Measurements from ENCODE around the gene MT3. TPM values are rescaled to one million over a fixed set of nuclear protein-coding genes. Genes with fewer than 3 reads are reported as not detected.
A peak's percentile ranks its signal among the peaks of the same experiment; 100 is the strongest.

MT3 gene
- total RNA-seq, 8 experiments from 2014 or later: 1.9 to 16.9 (median 8.7) TPM; not detected in 3

GRCh38 chr16:56588781-56589140 is 567 bp upstream of the MT3 start:
- in situ Hi-C loops (cut with MboI; ENCODE audit: low pct_unique_long_range_greater_than_20kb in 2 of 9, low sequenced_read_pairs in 9 of 9, unreplicated experiment in 9 of 9): no loop called here
- no peak for ATAC-seq (replicated peaks in 6 of 8)
- H3K27ac ChIP-seq: no peak overlapping the region
- WGBS, 10 experiments: 7 to 54% (median 35%) methylated on average over 3 to 7 of the region's 9 CpGs; no CpG with 5 or more reads in 5 of the 10 experiments
- H3K4me1 ChIP-seq (replicated peaks in 1 of 2): no peaks in the 10 kb centered on the region
- peak overlapping the region; percentile 26 to 59 (median 47) for H3K4me3 ChIP-seq

- ATAC-seq (replicated peaks in 6 of 8): no peak
- in situ Hi-C loops (cut with MboI; ENCODE audit: low pct_unique_long_range_greater_than_20kb in 2 of 9, low sequenced_read_pairs in 9 of 9, unreplicated experiment in 9 of 9): no loop called here
These were observed 2.2 kb downstream of the MT3 start for GRCh38 chr16:56591377-56592060.

GRCh38 chr16:56593573-56594291 is 4.4 kb downstream of the MT3 start:
- WGBS, 10 experiments: 48 to 92% (median 73%) methylated on average over 2 to 6 of the region's 6 CpGs; no CpG with 5 or more reads in 1 of the 10 experiments
- in situ Hi-C loops (cut with MboI; ENCODE audit: low pct_unique_long_range_greater_than_20kb in 2 of 9, low sequenced_read_pairs in 9 of 9, unreplicated experiment in 9 of 9): no loop called here
- ATAC-seq (replicated peaks in 6 of 8): no peak

More at GRCh38 chr16:56591377-56592060, 2.2 kb downstream of the MT3 start:
- Histone ChIP-seq H3K27ac (no peak overlapping the region), H3K4me3 (no peak overlapping the region), H3K4me1 (replicated peaks in 1 of 2) (no peaks in the 10 kb centered on the region)
- WGBS, 10 experiments: 20 to 100% (median 50%) methylated on average over 1 to 4 of the region's 4 CpGs; no CpG with 5 or more reads in 1 of the 10 experiments

GRCh38 chr16:56594292-56594619 is 4.9 kb downstream of the MT3 start:
- no peak overlapping the region for H3K4me3 ChIP-seq
- no peak overlapping the region for H3K27ac ChIP-seq
- no peak for ATAC-seq (replicated peaks in 6 of 8)
- no peaks in the 10 kb centered on the region for H3K4me1 ChIP-seq (replicated peaks in 1 of 2)
- in situ Hi-C loops (cut with MboI; ENCODE audit: low pct_unique_long_range_greater_than_20kb in 2 of 9, low sequenced_read_pairs in 9 of 9, unreplicated experiment in 9 of 9): no loop called here
- 41 to 90% (median 80%) methylated on average over 1 to 5 of the region's 5 CpGs; no CpG with 5 or more reads in 1 of the 10 experiments for WGBS, 10 experiments

More at GRCh38 chr16:56593573-56594291, 4.4 kb downstream of the MT3 start:
- H3K27ac ChIP-seq: no peak overlapping the region
- H3K4me3 ChIP-seq: no peak overlapping the region
- no peaks in the 10 kb centered on the region for H3K4me1 ChIP-seq (replicated peaks in 1 of 2)

GRCh38 chr16:56600398-56600999 is 11.2 kb downstream of the MT3 start:
- no peak overlapping the region for H3K27ac ChIP-seq
- in situ Hi-C loops (cut with MboI; ENCODE audit: low pct_unique_long_range_greater_than_20kb in 2 of 9, low sequenced_read_pairs in 9 of 9, unreplicated experiment in 9 of 9): no loop called here
- H3K4me1 ChIP-seq (replicated peaks in 1 of 2): no peaks in the 10 kb centered on the region
- peak in 3 of 8 experiments; percentile 62 to 83 (median 76) for ATAC-seq (replicated peaks in 6 of 8)
- no peak overlapping the region for H3K4me3 ChIP-seq
- WGBS, 10 experiments: 9 to 44% (median 22%) methylated on average over 1 to 7 of the region's 8 CpGs; no CpG with 5 or more reads in 1 of the 10 experiments

- in situ Hi-C loops (cut with MboI; ENCODE audit: low pct_unique_long_range_greater_than_20kb in 2 of 9, low sequenced_read_pairs in 9 of 9, unreplicated experiment in 9 of 9): no loop called here
- 30 to 94% (median 46%) methylated on average over 1 to 4 of the region's 9 CpGs; no CpG with 5 or more reads in 4 of the 10 experiments for WGBS, 10 experiments
- H3K4me3 ChIP-seq: no peak overlapping the region
- no peaks in the 10 kb centered on the region for H3K4me1 ChIP-seq (replicated peaks in 1 of 2)
- H3K27ac ChIP-seq: no peak overlapping the region
- no peak for ATAC-seq (replicated peaks in 6 of 8)
These were observed 12.0 kb downstream of the MT3 start for GRCh38 chr16:56601325-56601724.

GRCh38 chr16:56603589-56603988 is 14.3 kb downstream of the MT3 start:
- no peak for ATAC-seq (replicated peaks in 6 of 8)
- Histone ChIP-seq H3K4me1 (replicated peaks in 1 of 2) (peaks cover under 1% of the 10 kb centered on the region in 2 donors), H3K27ac (no peak overlapping the region), H3K4me3 (no peak overlapping the region)
- in situ Hi-C loops (cut with MboI; ENCODE audit: low pct_unique_long_range_greater_than_20kb in 2 of 9, low sequenced_read_pairs in 9 of 9, unreplicated experiment in 9 of 9): no loop called here
- 33 to 78% (median 44%) methylated on average over 1 to 4 of the region's 4 CpGs; no CpG with 5 or more reads in 6 of the 10 experiments for WGBS, 10 experiments

GRCh38 chr16:56604966-56605365 is 15.6 kb downstream of the MT3 start:
- 20 to 80% (median 60%) methylated on average over 1 to 3 of the region's 4 CpGs; no CpG with 5 or more reads in 3 of the 10 experiments for WGBS, 10 experiments
- Histone ChIP-seq H3K27ac (no peak overlapping the region), H3K4me3 (no peak overlapping the region), H3K4me1 (replicated peaks in 1 of 2) (peaks cover 11 to 12% of the 10 kb centered on the region in 2 donors)
- in situ Hi-C loops (cut with MboI; ENCODE audit: low pct_unique_long_range_greater_than_20kb in 2 of 9, low sequenced_read_pairs in 9 of 9, unreplicated experiment in 9 of 9): no loop called here
- ATAC-seq (replicated peaks in 6 of 8): no peak

GRCh38 chr16:56605475-56605874 is 16.1 kb downstream of the MT3 start:
- ATAC-seq (replicated peaks in 6 of 8): no peak
- peaks cover 11 to 16% of the 10 kb centered on the region in 2 donors for H3K4me1 ChIP-seq (replicated peaks in 1 of 2)

GRCh38 chr16:56606071-56606475 is 16.7 kb downstream of the MT3 start:
- ATAC-seq (replicated peaks in 6 of 8): peak in 2 of 8 experiments; percentile 0 to 2
- in situ Hi-C loops (cut with MboI; ENCODE audit: low pct_unique_long_range_greater_than_20kb in 2 of 9, low sequenced_read_pairs in 9 of 9, unreplicated experiment in 9 of 9): no loop called here
- peaks cover 11 to 16% of the 10 kb centered on the region in 2 donors for H3K4me1 ChIP-seq (replicated peaks in 1 of 2)
- no peak overlapping the region for H3K4me3 ChIP-seq
- H3K27ac ChIP-seq: no peak overlapping the region
- 0 to 100% (median 90%) methylated on average over 1 to 2 of the region's 3 CpGs; no CpG with 5 or more reads in 3 of the 10 experiments for WGBS, 10 experiments

More at GRCh38 chr16:56605475-56605874, 16.1 kb downstream of the MT3 start:
- Histone ChIP-seq H3K27ac (no peak overlapping the region), H3K4me3 (no peak overlapping the region)
- 43 to 100% (median 80%) methylated on average over 1 of the region's 1 CpG; no CpG with 5 or more reads in 6 of the 10 experiments for WGBS, 10 experiments
- in situ Hi-C loops (cut with MboI; ENCODE audit: low pct_unique_long_range_greater_than_20kb in 2 of 9, low sequenced_read_pairs in 9 of 9, unreplicated experiment in 9 of 9): no loop called here

- Histone ChIP-seq H3K27ac (no peak overlapping the region), H3K4me3 (no peak overlapping the region), H3K4me1 (replicated peaks in 1 of 2) (peaks cover 11 to 16% of the 10 kb centered on the region in 2 donors)
- 0 to 95% (median 50%) methylated on average over 1 to 7 of the region's 8 CpGs; no CpG with 5 or more reads in 3 of the 10 experiments for WGBS, 10 experiments
- peak in 3 of 8 experiments; percentile 0 to 2 (median 1) for ATAC-seq (replicated peaks in 6 of 8)
- in situ Hi-C loops (cut with MboI; ENCODE audit: low pct_unique_long_range_greater_than_20kb in 2 of 9, low sequenced_read_pairs in 9 of 9, unreplicated experiment in 9 of 9): no loop called here
These were observed 17.3 kb downstream of the MT3 start for GRCh38 chr16:56606476-56607108.

GRCh38 chr16:56607109-56607618 is 17.8 kb downstream of the MT3 start:
- Histone ChIP-seq H3K27ac (no peak overlapping the region), H3K4me1 (replicated peaks in 1 of 2) (peaks cover 11 to 16% of the 10 kb centered on the region in 2 donors), H3K4me3 (no peak overlapping the region)
- WGBS, 10 experiments: 28 to 87% (median 71%) methylated on average over 3 to 10 of the region's 14 CpGs; no CpG with 5 or more reads in 4 of the 10 experiments
- peak in 3 of 8 experiments; percentile 1 to 14 (median 12) for ATAC-seq (replicated peaks in 6 of 8)
- in situ Hi-C loops (cut with MboI; ENCODE audit: low pct_unique_long_range_greater_than_20kb in 2 of 9, low sequenced_read_pairs in 9 of 9, unreplicated experiment in 9 of 9): no loop called here

All from motor neuron (in vitro differentiated cells).